ENCODE results near the gene KDM5B.

KDM5B gene

GRCh38 chr1:202837746-202838262 lies 29.6 kb upstream of the KDM5B start:
- no peak overlapping the region for H3K4me2 ChIP-seq (ENCODE audit: insufficient read depth, low read length)
- H3K9me3 ChIP-seq (ENCODE audit: insufficient read depth, low read length, severe bottlenecking) = no peaks in the 10 kb centered on the region
- no peak overlapping the region for H3K27ac ChIP-seq (ENCODE audit: low read length)
- H3K4me1 ChIP-seq (ENCODE audit: insufficient read depth, low read length) = no peaks in the 10 kb centered on the region
- no peak for ATAC-seq (ENCODE audit: insufficient read depth, low read depth)
- no peak overlapping the region for H2AFZ ChIP-seq (ENCODE audit: low read depth, low read length)
- TF ChIP-seq CTCF (IDR thresholded peaks at IDR 0.05; ENCODE audit: borderline replicate concordance, extremely low read depth, low read length, poor library complexity, severe bottlenecking) = no peak
- TF ChIP-seq EZH2 (IDR thresholded peaks at IDR 0.05; ENCODE audit: borderline replicate concordance, low read depth, low read length, severe bottlenecking) = no peak
- H3K9ac ChIP-seq (ENCODE audit: low read depth, low read length) = no peak overlapping the region
- peaks cover 28% of the 10 kb centered on the region for H3K27me3 ChIP-seq (ENCODE audit: insufficient read depth, low read length, poor library complexity)
- no peak for DNase-seq
- no peaks in the 10 kb centered on the region for H3K79me2 ChIP-seq (ENCODE audit: insufficient read depth, low read length)
- no peaks in the 10 kb centered on the region; the same call in 1 of the 2 replicates for H4K20me1 ChIP-seq (ENCODE audit: insufficient read depth, low read length)
- no peaks in the 10 kb centered on the region for H3K36me3 ChIP-seq (ENCODE audit: insufficient read depth, low read length)
- no peak overlapping the region for H3K4me3 ChIP-seq (ENCODE audit: low read depth in 1 of 2, low read length in 2 of 2)

- H2AFZ ChIP-seq (ENCODE audit: low read depth, low read length) = no peak overlapping the region
- no peaks in the 10 kb centered on the region; the same call in 1 of the 2 replicates for H4K20me1 ChIP-seq (ENCODE audit: insufficient read depth, low read length)
- H3K4me1 ChIP-seq (ENCODE audit: insufficient read depth, low read length) = no peaks in the 10 kb centered on the region
- no peaks in the 10 kb centered on the region for H3K36me3 ChIP-seq (ENCODE audit: insufficient read depth, low read length)
- H3K79me2 ChIP-seq (ENCODE audit: insufficient read depth, low read length) = no peaks in the 10 kb centered on the region
- no peak overlapping the region for H3K27ac ChIP-seq (ENCODE audit: low read length)
- no peak for TF ChIP-seq EZH2 (IDR thresholded peaks at IDR 0.05; ENCODE audit: borderline replicate concordance, low read depth, low read length, severe bottlenecking)
- TF ChIP-seq CTCF (IDR thresholded peaks at IDR 0.05; ENCODE audit: borderline replicate concordance, extremely low read depth, low read length, poor library complexity, severe bottlenecking) = no peak
- no peak overlapping the region for H3K9ac ChIP-seq (ENCODE audit: low read depth, low read length)
- H3K4me2 ChIP-seq (ENCODE audit: insufficient read depth, low read length) = no peak overlapping the region
- DNase-seq = no peak
- H3K4me3 ChIP-seq (ENCODE audit: low read depth in 1 of 2, low read length in 2 of 2) = no peak overlapping the region
- no peaks in the 10 kb centered on the region for H3K9me3 ChIP-seq (ENCODE audit: insufficient read depth, low read length, severe bottlenecking)
- no peak for ATAC-seq (ENCODE audit: insufficient read depth, low read depth)
- H3K27me3 ChIP-seq (ENCODE audit: insufficient read depth, low read length, poor library complexity) = peaks cover 28% of the 10 kb centered on the region
Observed at GRCh38 chr1:202836623-202837403, 28.6 kb upstream of the KDM5B start.

- H3K36me3 ChIP-seq (ENCODE audit: insufficient read depth, low read length) = no peaks in the 10 kb centered on the region
- no peak overlapping the region for H3K4me3 ChIP-seq (ENCODE audit: low read depth in 1 of 2, low read length in 2 of 2)
- no peak overlapping the region for H3K27ac ChIP-seq (ENCODE audit: low read length)
- no peaks in the 10 kb centered on the region for H3K4me1 ChIP-seq (ENCODE audit: insufficient read depth, low read length)
- DNase-seq = peak; percentile 13
- TF ChIP-seq EZH2 (IDR thresholded peaks at IDR 0.05; ENCODE audit: borderline replicate concordance, low read depth, low read length, severe bottlenecking) (no peak), CTCF (IDR thresholded peaks at IDR 0.05; ENCODE audit: borderline replicate concordance, extremely low read depth, low read length, poor library complexity, severe bottlenecking) (no peak)
- no peaks in the 10 kb centered on the region for H3K9me3 ChIP-seq (ENCODE audit: insufficient read depth, low read length, severe bottlenecking)
- peaks cover 28% of the 10 kb centered on the region for H3K27me3 ChIP-seq (ENCODE audit: insufficient read depth, low read length, poor library complexity)
- no peaks in the 10 kb centered on the region; the same call in 1 of the 2 replicates for H4K20me1 ChIP-seq (ENCODE audit: insufficient read depth, low read length)
- no peaks in the 10 kb centered on the region for H3K79me2 ChIP-seq (ENCODE audit: insufficient read depth, low read length)
- no peak overlapping the region for H3K4me2 ChIP-seq (ENCODE audit: insufficient read depth, low read length)
- no peak overlapping the region for H3K9ac ChIP-seq (ENCODE audit: low read depth, low read length)
- peak; percentile 78 for ATAC-seq (ENCODE audit: insufficient read depth, low read depth)
- no peak overlapping the region for H2AFZ ChIP-seq (ENCODE audit: low read depth, low read length)
Observed at GRCh38 chr1:202835548-202836072, 27.4 kb upstream of the KDM5B start.
